ENCODE results near the gene PHAF1. TPM values are rescaled to one million over a fixed set of nuclear protein-coding genes. Genes with fewer than 3 reads are reported as not detected.

Gene PHAF1
- total and polyA plus RNA-seq, 2 of the 13 experiments (the other 11 are each of a cell fraction or from before 2014, with no cell fraction given) = 48.3 to 174 TPM

- peak; percentile 76 for TF ChIP-seq ZNF142 (CRISPR knock-in tag; IDR thresholded peaks at IDR 0.05)
- no peak for TF ChIP-seq MZF1 (CRISPR knock-in tag; IDR thresholded peaks at IDR 0.05; ENCODE audit: borderline replicate concordance)
- TF ChIP-seq ZNF292 (CRISPR knock-in tag; IDR thresholded peaks at IDR 0.05; ENCODE audit: borderline replicate concordance, low read depth) = no peak
- no peak for TF ChIP-seq ZNF839 (CRISPR knock-in tag; IDR thresholded peaks at IDR 0.05; ENCODE audit: borderline replicate concordance)
- peak; percentile 18; the same call in 1 of the 2 replicates for TF ChIP-seq DR1 (CRISPR knock-in tag; IDR thresholded peaks at IDR 0.05)
- no peak for TF ChIP-seq KAT7 (CRISPR knock-in tag; IDR thresholded peaks at IDR 0.05; ENCODE audit: borderline replicate concordance)
- TF ChIP-seq PHF21A (CRISPR knock-in tag; IDR thresholded peaks at IDR 0.05) = no peak; the same call in 1 of the 2 replicates
- TF ChIP-seq MLLT10 (CRISPR knock-in tag; IDR thresholded peaks at IDR 0.05) = no peak
- no peak; the same call in 1 of the 2 replicates for TF ChIP-seq ZNF567 (CRISPR knock-in tag; IDR thresholded peaks at IDR 0.05; ENCODE audit: borderline replicate concordance)
- TF ChIP-seq SMC3 (IDR thresholded peaks at IDR 0.05; ENCODE audit: low read length) = peak; percentile 53; the same call in 1 of the 2 replicates
- TF ChIP-seq BORCS8-MEF2B (CRISPR knock-in tag; IDR thresholded peaks at IDR 0.05) = peak; percentile 52; the same call in 1 of the 2 replicates
- TF ChIP-seq FOXC1 (CRISPR knock-in tag; IDR thresholded peaks at IDR 0.05; ENCODE audit: borderline replicate concordance) = peak; percentile 40; the same call in 1 of the 2 replicates
- no peak for TF ChIP-seq POGZ (CRISPR knock-in tag; IDR thresholded peaks at IDR 0.05)
- TF ChIP-seq ZNF382 (CRISPR knock-in tag; IDR thresholded peaks at IDR 0.05; ENCODE audit: borderline replicate concordance) = no peak
- TF ChIP-seq FIP1L1 (IDR thresholded peaks at IDR 0.05; ENCODE audit: borderline replicate concordance, insufficient read depth, low read depth, low read length) = no peak
- no peak for TF ChIP-seq ZBTB21 (CRISPR knock-in tag; IDR thresholded peaks at IDR 0.05)
- no peak for TF ChIP-seq ZFP37 (CRISPR knock-in tag; IDR thresholded peaks at IDR 0.05; ENCODE audit: borderline replicate concordance)
- TF ChIP-seq SOX6 (IDR thresholded peaks at IDR 0.05) = no peak
- peak; percentile 15; the same call in 1 of the 2 replicates for TF ChIP-seq SOX6 (CRISPR knock-in tag; IDR thresholded peaks at IDR 0.05)
- TF ChIP-seq, protein P1, sequence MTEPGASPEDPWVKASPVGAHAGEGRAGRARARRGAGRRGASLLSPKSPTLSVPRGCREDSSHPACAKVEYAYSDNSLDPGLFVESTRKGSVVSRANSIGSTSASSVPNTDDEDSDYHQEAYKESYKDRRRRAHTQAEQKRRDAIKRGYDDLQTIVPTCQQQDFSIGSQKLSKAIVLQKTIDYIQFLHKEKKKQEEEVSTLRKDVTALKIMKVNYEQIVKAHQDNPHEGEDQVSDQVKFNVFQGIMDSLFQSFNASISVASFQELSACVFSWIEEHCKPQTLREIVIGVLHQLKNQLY (CRISPR knock-in tag; IDR thresholded peaks at IDR 0.05) = no peak
- TF ChIP-seq DMTF1 (CRISPR knock-in tag; IDR thresholded peaks at IDR 0.05) = 0 out of 2 replicates have a peak, but pooled peaks have one; percentile 55
These were observed 45.8 kb downstream of the PHAF1 start (continued) for GRCh38 chr16:67155295-67156142.

All from HepG2 (cell line).